Measurements from ENCODE around the gene EMX2. TPM values are rescaled to one million over a fixed set of nuclear protein-coding genes. Genes with fewer than 3 reads are reported as not detected.

EMX2 gene
- total RNA-seq, 1 donor from 2014 or later = 22.7 TPM

DNA sequence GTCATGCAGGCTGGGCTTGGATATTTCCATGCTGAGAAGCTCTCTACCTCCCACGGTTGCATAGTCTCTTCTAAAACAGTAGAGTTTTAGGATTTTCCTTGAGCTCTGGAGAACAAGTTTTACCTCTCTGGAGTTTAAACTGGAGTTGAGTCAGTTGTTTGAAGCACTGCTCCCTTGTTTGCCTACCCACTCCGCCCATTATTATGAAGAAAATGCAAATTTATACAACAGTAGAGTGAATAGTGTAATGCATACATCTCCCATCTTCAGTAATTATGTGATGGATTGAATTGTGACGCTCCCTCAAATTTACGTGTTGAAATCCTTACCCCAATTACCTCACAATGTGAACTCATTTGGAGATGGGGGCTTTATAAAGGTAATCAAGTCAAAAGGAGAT lies 17.2 kb downstream of the EMX2 start:
- no peak overlapping the region for H3K4me2 ChIP-seq
- H3K4me1 ChIP-seq = peaks cover 2% of the 10 kb centered on the region
- no peaks in the 10 kb centered on the region for H3K9me3 Mint-ChIP-seq
- H3K4me1 Mint-ChIP-seq = peaks cover 8% of the 10 kb centered on the region
- no peaks in the 10 kb centered on the region for H3K9me3 ChIP-seq (ENCODE audit: low read depth)
- TF ChIP-seq EZH2phosphoT487 (IDR thresholded peaks at IDR 0.05) (no peak), EZH2 (IDR thresholded peaks at IDR 0.05) (no peak)
- TF ChIP-seq, protein P1, sequence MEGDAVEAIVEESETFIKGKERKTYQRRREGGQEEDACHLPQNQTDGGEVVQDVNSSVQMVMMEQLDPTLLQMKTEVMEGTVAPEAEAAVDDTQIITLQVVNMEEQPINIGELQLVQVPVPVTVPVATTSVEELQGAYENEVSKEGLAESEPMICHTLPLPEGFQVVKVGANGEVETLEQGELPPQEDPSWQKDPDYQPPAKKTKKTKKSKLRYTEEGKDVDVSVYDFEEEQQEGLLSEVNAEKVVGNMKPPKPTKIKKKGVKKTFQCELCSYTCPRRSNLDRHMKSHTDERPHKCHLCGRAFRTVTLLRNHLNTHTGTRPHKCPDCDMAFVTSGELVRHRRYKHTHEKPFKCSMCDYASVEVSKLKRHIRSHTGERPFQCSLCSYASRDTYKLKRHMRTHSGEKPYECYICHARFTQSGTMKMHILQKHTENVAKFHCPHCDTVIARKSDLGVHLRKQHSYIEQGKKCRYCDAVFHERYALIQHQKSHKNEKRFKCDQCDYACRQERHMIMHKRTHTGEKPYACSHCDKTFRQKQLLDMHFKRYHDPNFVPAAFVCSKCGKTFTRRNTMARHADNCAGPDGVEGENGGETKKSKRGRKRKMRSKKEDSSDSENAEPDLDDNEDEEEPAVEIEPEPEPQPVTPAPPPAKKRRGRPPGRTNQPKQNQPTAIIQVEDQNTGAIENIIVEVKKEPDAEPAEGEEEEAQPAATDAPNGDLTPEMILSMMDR (IDR thresholded peaks at IDR 0.05) = no peak
- no peaks in the 10 kb centered on the region for H3K79me2 ChIP-seq (ENCODE audit: low read depth)
- no peaks in the 10 kb centered on the region for H3K36me3 ChIP-seq
- peaks cover 32% of the 10 kb centered on the region for H3K27me3 ChIP-seq
- H3K4me3 ChIP-seq = no peak overlapping the region
- no peak for DNase-seq (ENCODE audit: low spot score)
- no peak overlapping the region for H3K4me3 Mint-ChIP-seq
- H3K9ac ChIP-seq = no peak overlapping the region
- no peak overlapping the region for H3K27ac ChIP-seq
- peaks cover 3% of the 10 kb centered on the region for H4K20me1 ChIP-seq (ENCODE audit: low read depth)
- no peak overlapping the region for H2AFZ ChIP-seq (replicated peaks)
- no peaks in the 10 kb centered on the region for H3F3A ChIP-seq (ENCODE audit: low read depth)
- H3K27me3 Mint-ChIP-seq (ENCODE audit: insufficient read depth, low read depth) = peaks cover 6% of the 10 kb centered on the region
- no peak overlapping the region for H3K27ac Mint-ChIP-seq
- H3K36me3 Mint-ChIP-seq = no peaks in the 10 kb centered on the region

DNA sequence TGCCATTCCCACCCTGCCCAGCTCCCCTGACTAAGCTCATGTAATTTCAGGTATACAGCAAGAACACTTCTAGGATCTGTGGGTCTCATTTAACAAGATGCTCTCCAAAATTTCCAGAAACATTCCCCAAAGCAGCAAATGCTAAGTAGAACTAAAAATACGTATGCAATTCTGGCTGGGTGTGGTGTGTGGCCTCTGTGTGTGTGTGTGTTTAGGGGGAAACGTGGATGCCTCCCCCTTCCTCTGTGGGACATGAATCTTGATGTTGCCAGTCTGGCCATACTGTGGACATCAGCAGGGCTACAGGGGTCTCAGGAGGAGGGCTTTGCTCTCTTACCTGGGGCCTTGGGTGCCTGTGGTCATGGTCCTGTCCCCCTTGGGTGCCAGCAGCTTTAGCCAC lies 18.4 kb downstream of the EMX2 start:
- Mint-ChIP-seq H3K36me3 (no peaks in the 10 kb centered on the region), H3K27ac (no peak overlapping the region), H3K4me1 (peaks cover 4% of the 10 kb centered on the region), H3K27me3 (ENCODE audit: insufficient read depth, low read depth) (no peaks in the 10 kb centered on the region), H3K4me3 (no peak overlapping the region), H3K9me3 (no peaks in the 10 kb centered on the region)
- DNase-seq (ENCODE audit: low spot score) = no peak
- H3F3A ChIP-seq (ENCODE audit: low read depth) = no peaks in the 10 kb centered on the region
- H2AFZ ChIP-seq (replicated peaks) = no peak overlapping the region
- TF ChIP-seq EZH2phosphoT487 (IDR thresholded peaks at IDR 0.05) = no peak
- no peak for TF ChIP-seq EZH2 (IDR thresholded peaks at IDR 0.05)
- TF ChIP-seq, protein P1 (IDR thresholded peaks at IDR 0.05) = no peak
- no peak overlapping the region for H3K4me3 ChIP-seq
- H4K20me1 ChIP-seq (ENCODE audit: low read depth) = no peaks in the 10 kb centered on the region
- no peaks in the 10 kb centered on the region for H3K36me3 ChIP-seq
- H3K79me2 ChIP-seq (ENCODE audit: low read depth) = no peaks in the 10 kb centered on the region
- no peak overlapping the region for H3K27ac ChIP-seq
- no peaks in the 10 kb centered on the region for H3K9me3 ChIP-seq (ENCODE audit: low read depth)
- peaks cover 6% of the 10 kb centered on the region for H3K4me1 ChIP-seq
- H3K4me2 ChIP-seq = no peak overlapping the region
- H3K27me3 ChIP-seq = peaks cover 20% of the 10 kb centered on the region
- no peak overlapping the region for H3K9ac ChIP-seq

DNA sequence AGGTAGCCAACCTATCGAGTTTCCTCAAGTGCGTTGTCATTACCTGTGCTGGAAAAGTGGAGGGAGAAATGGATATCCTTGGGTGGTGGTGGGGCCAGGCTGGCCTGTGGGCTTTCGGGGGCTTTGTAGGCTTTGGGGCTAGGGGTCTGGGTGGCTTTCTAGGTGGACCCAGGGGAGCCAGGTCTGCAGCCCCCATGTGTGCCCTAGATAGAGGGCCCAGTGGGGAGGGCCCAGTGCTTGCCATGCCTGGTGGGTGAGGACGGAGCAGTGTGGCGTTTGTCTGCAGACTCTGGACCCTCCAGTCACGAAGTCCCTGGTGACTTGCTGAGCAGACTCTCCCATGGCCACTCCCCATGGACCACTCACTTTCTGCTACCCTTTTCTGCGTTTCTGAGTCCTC lies 19.7 kb downstream of the EMX2 start:
- Histone ChIP-seq H4K20me1 (ENCODE audit: low read depth) (no peaks in the 10 kb centered on the region), H3F3A (ENCODE audit: low read depth) (no peaks in the 10 kb centered on the region), H3K4me3 (no peak overlapping the region), H2AFZ (replicated peaks) (no peak overlapping the region), H3K36me3 (no peaks in the 10 kb centered on the region), H3K9me3 (ENCODE audit: low read depth) (no peaks in the 10 kb centered on the region), H3K9ac (no peak overlapping the region), H3K27me3 (peaks cover 10% of the 10 kb centered on the region), H3K27ac (no peak overlapping the region), H3K4me1 (peaks cover 10% of the 10 kb centered on the region), H3K79me2 (ENCODE audit: low read depth) (no peaks in the 10 kb centered on the region), H3K4me2 (no peak overlapping the region)
- no peak overlapping the region for H3K27ac Mint-ChIP-seq
- H3K4me1 Mint-ChIP-seq = peaks cover 4% of the 10 kb centered on the region
- no peak for TF ChIP-seq EZH2phosphoT487 (IDR thresholded peaks at IDR 0.05)
- TF ChIP-seq, protein P1 (IDR thresholded peaks at IDR 0.05) = no peak
- no peak for TF ChIP-seq EZH2 (IDR thresholded peaks at IDR 0.05)
- H3K9me3 Mint-ChIP-seq = no peaks in the 10 kb centered on the region
- H3K36me3 Mint-ChIP-seq = no peaks in the 10 kb centered on the region
- DNase-seq (ENCODE audit: low spot score) = no peak
- no peak overlapping the region for H3K4me3 Mint-ChIP-seq
- no peaks in the 10 kb centered on the region for H3K27me3 Mint-ChIP-seq (ENCODE audit: insufficient read depth, low read depth)

All from neural progenitor cell (in vitro differentiated cells).